Activated B cell treated with CpG ODN at 0.5 μM for 24 hours (primary cell): ENCODE measurements around the gene SCEL. TPM values are rescaled to one million over a fixed set of nuclear protein-coding genes. Genes with fewer than 3 reads are reported as not detected.

Experiments
- ATAC-seq: fragments of 200-7000 bp; cut with Tn5 transposase; one replicate; pipeline ENCODE4 v1.10.0; 2021; ENCODE audit warnings: low read depth, mild to moderate bottlenecking, moderate library complexity
- CTCF ChIA-PET: fragments of 350-600 bp; sonication (Branson Sonifier 250); formaldehyde crosslinking; loops from one replicate; lab custom pipeline; 2021; ENCODE audit warnings: antibody characterized with exemption; lab: Charles Lee
- POLR2A ChIA-PET: fragments of 350-600 bp; sonication (Branson Sonifier 250); formaldehyde crosslinking; loops from one replicate; lab custom pipeline; 2021; ENCODE audit warnings: antibody characterized with exemption; lab: Charles Lee
- DNase-seq: peaks from one replicate; pipeline ENCODE4 v3.0.0; 2022
- H3K27ac Mint-ChIP-seq: one replicate; pipeline ENCODE4 v1.8.0; 2020; ENCODE audit warnings: mixed read lengths
- H3K27me3 Mint-ChIP-seq: one replicate; pipeline ENCODE4 v1.8.0; 2021; ENCODE audit warnings: mixed read lengths
- H3K36me3 Mint-ChIP-seq: one replicate; pipeline ENCODE4 v1.8.0; 2021; ENCODE audit warnings: low read depth, mixed read lengths
- H3K4me1 Mint-ChIP-seq: one replicate; pipeline ENCODE4 v1.8.0; 2021; ENCODE audit warnings: mixed read lengths
- H3K4me3 Mint-ChIP-seq: one replicate; pipeline ENCODE4 v1.8.0; 2020; ENCODE audit warnings: mild to moderate bottlenecking, mixed read lengths
- H3K9me3 Mint-ChIP-seq: one replicate; pipeline ENCODE4 v1.8.0; 2020; ENCODE audit warnings: mixed read lengths
- intact Hi-C: fragments of 100-400 bp; cut with micrococcal nuclease; formaldehyde crosslinking; loops from one replicate; pipeline ENCODE4 v1.15.1; 2024
- total RNA-seq: library from RNA; stranded (reverse); gene quantifications from 2 replicates; pipeline ENCODE4 v1.2.3, GENCODE V29; 2022
- TF ChIP-seq, protein P1 (sequence below): fragments of 200-600 bp; IDR thresholded peaks from one replicate; pipeline ENCODE4 v1.8.0; 2022; ENCODE audit warnings: antibody characterized with exemption, mild to moderate bottlenecking

The SCEL gene, protein sequence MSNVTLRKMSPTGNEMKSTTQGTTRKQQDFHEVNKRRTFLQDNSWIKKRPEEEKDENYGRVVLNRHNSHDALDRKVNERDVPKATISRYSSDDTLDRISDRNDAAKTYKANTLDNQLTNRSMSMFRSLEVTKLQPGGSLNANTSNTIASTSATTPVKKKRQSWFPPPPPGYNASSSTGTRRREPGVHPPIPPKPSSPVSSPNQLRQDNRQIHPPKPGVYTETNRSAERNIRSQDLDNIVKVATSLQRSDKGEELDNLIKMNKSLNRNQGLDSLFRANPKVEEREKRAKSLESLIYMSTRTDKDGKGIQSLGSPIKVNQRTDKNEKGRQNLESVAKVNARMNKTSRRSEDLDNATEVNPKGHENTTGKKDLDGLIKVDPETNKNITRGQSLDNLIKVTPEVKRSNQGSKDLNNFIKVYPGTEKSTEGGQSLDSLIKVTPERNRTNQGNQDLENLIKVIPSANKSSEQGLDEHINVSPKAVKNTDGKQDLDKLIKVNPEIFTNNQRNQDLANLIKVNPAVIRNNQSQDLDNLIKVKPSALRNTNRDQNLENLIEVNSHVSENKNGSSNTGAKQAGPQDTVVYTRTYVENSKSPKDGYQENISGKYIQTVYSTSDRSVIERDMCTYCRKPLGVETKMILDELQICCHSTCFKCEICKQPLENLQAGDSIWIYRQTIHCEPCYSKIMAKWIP
- not detected in 2 replicates for total RNA-seq

DNA sequence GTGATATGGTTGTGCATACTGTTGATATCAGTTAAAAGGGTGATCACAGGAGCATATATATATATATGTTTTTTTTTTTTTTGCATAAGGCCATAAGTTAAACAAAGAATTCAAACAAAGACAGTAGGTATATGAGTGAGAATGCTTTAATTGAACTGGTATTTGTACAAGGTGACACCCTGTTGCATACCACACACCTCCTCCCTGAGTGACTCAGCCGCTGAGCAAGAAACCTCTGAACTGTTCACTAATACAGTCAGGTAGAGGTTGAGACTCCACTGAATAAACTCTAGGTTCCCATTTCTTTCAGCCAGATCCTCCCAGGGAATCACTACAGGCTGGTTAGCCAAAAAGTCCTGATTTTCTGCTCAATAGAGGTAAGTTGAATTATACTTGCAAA, at the start of gene SCEL:
TSS of gene SCEL (plus strand) at position 259 of the 400 bp plus-strand sequence. CDS start 20,170 bp downstream, outside the sequence.
- ChIA-PET CTCF (no interaction called here), POLR2A (no interaction called here)
- Mint-ChIP-seq H3K27me3 (peaks cover 8% of the 10 kb centered on the region), H3K9me3 (no peaks in the 10 kb centered on the region), H3K27ac (no peak within 1 kb of the TSS), H3K36me3 (no peaks in the 10 kb centered on the region), H3K4me1 (no peaks in the 10 kb centered on the region), H3K4me3 (no peak within 1 kb of the TSS)
- no peak for DNase-seq
- TF ChIP-seq, protein P1, sequence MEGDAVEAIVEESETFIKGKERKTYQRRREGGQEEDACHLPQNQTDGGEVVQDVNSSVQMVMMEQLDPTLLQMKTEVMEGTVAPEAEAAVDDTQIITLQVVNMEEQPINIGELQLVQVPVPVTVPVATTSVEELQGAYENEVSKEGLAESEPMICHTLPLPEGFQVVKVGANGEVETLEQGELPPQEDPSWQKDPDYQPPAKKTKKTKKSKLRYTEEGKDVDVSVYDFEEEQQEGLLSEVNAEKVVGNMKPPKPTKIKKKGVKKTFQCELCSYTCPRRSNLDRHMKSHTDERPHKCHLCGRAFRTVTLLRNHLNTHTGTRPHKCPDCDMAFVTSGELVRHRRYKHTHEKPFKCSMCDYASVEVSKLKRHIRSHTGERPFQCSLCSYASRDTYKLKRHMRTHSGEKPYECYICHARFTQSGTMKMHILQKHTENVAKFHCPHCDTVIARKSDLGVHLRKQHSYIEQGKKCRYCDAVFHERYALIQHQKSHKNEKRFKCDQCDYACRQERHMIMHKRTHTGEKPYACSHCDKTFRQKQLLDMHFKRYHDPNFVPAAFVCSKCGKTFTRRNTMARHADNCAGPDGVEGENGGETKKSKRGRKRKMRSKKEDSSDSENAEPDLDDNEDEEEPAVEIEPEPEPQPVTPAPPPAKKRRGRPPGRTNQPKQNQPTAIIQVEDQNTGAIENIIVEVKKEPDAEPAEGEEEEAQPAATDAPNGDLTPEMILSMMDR: no peak
- no peak for ATAC-seq
- intact Hi-C loops: no loop called here

DNA sequence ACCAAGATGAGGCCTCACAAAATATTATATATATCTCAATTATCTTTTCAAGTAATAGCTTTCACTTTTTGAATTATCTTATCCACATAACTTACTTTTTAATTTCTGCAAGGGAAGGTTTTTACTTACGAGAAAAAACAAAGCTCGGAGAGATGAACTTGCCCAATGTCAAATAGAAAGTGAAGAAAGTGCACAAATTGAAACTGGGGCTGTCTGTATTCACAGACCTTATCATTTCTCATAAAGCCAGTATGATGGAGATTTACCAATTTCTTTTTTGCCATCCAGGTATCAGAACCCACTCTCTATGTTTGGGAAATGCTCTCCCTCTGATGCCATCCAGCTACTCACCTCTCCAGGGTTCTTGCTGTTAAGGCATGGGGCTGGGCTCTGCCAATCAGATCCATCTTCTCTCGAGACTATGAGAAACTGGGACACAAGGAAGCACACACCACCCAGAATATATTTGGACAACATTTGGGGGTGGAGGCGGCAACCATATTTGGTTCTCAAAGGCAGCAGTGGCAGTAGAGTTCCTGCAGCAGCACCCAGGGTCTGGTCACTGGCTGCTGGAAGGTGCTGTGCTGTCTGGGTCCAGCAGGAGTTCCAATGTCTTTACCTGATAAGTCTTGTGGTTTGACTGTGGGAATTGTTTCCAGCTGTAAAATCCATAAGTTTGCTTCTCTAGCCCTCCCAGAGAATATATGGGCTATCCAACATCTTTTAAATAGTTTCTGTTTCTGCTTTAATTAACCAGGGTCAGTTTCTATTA, 45.8 kb upstream of the SCEL start:
- Mint-ChIP-seq H3K27me3 (peaks cover 3% of the 10 kb centered on the region), H3K9me3 (peaks cover 3% of the 10 kb centered on the region), H3K27ac (no peak overlapping the region), H3K4me1 (no peaks in the 10 kb centered on the region), H3K36me3 (no peaks in the 10 kb centered on the region), H3K4me3 (no peak overlapping the region)
- no peak for DNase-seq
- intact Hi-C loops: no loop called here
- TF ChIP-seq, protein P1: no peak
- ATAC-seq: no peak
- ChIA-PET CTCF (no interaction called here), POLR2A (no interaction called here)

DNA sequence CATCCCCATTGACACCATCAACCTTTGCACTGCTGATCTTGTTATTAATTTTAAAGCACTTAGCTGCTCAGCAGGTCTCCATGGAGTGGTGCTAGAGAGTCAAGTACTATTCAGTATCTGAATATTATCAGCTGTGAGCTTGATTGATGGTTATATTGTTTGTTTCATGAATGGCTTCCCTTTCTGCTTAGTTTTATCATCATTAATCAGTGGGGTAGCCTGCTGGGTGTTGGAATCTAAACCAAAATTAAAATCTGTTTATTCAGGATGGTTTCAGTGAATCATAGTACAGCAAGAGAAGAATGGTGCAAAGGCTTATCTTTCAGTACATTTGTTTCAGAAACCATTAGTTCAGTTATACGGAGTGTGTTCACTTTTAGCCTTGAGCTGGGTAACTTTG, 42.5 kb upstream of the SCEL start:
- H3K4me1 Mint-ChIP-seq: no peaks in the 10 kb centered on the region
- POLR2A ChIA-PET: interaction anchor here (2.2 kb wide), 1 partner anchor 72 kb away, joined by 11 read pairs; no protein-coding TSS in a partner anchor
- no peaks in the 10 kb centered on the region for H3K9me3 Mint-ChIP-seq
- DNase-seq (no peak), ATAC-seq (peak; percentile 79)
- TF ChIP-seq, protein P1: no peak
- H3K4me3 Mint-ChIP-seq: no peak overlapping the region
- CTCF ChIA-PET: interaction anchor here (0.5 to 3.8 kb wide), 24 partner anchors 11 to 1887 kb away, joined by 3 to 97 read pairs (median 4); no protein-coding TSS in a partner anchor
- intact Hi-C loops: loop anchor here (1.0 to 2.0 kb wide), 4 partner anchors 9 to 628 kb away; no protein-coding TSS in a partner anchor
- peaks cover 3% of the 10 kb centered on the region for H3K27me3 Mint-ChIP-seq
- no peaks in the 10 kb centered on the region for H3K36me3 Mint-ChIP-seq
- H3K27ac Mint-ChIP-seq: no peak overlapping the region

DNA sequence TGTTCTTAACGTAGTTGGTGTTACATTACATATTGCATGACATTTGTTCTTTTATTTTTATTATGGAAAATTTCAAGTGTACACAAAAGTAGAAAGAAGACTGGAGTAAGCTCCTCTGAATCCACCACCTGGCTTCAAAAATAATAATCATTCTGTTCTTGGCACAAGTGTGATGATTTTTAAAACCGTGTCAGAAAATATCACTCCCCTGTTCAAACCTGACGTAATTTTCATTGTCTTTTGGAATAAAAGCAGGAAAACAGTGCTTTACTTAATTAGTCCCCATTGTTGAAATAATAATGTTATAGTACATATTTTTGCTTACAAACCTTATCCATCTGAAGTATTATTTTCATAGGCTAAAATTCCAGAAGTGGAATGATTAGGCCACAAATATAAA, 41.3 kb upstream of the SCEL start:
- peaks cover 3% of the 10 kb centered on the region for H3K27me3 Mint-ChIP-seq
- TF ChIP-seq, protein P1: no peak

More for the DNA sequence above, 41.3 kb upstream of the SCEL start:
- Mint-ChIP-seq H3K9me3 (no peaks in the 10 kb centered on the region), H3K27ac (no peak overlapping the region), H3K4me3 (no peak overlapping the region), H3K4me1 (no peaks in the 10 kb centered on the region), H3K36me3 (no peaks in the 10 kb centered on the region)
- CTCF ChIA-PET: interaction anchor here (1.3 to 3.8 kb wide), 4 partner anchors 10 to 68 kb away, joined by 3 to 97 read pairs (median 34); no protein-coding TSS in a partner anchor
- ATAC-seq (no peak), DNase-seq (no peak)
- POLR2A ChIA-PET: no interaction called here
- intact Hi-C loops: no loop called here
